ENCODE results near the gene THRA. TPM values are rescaled to one million over a fixed set of nuclear protein-coding genes. Genes with fewer than 3 reads are reported as not detected.

Gene THRA
- polyA plus RNA-seq, 1 experiment: 25.2 TPM

DNA sequence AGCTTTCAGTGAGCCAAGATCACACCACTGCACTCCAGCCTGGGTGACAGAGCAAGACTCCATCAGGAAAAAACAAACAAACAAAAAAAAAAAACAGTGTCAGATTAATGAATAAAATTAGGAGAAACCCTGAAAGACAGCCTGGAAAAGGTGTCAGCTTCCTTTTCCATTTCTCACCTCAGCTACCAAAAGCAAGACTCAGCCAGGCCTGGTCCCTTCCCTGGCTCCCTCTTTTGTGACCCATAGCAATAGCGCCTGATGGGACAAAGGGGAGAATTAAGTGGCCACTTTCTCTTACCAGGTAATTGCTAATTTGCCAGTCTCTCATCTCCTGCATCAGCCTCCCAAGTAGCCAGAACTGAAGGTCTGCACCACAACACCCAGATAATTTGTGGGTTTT is 3.9 kb upstream of the THRA start:
- CTCF ChIA-PET: interaction anchor here (0.7 to 1.9 kb wide), 4 partner anchors 15 to 31 kb away, joined by 3 to 6 read pairs (median 4); no protein-coding TSS in a partner anchor
- no peak overlapping the region for H3K27ac ChIP-seq (ENCODE audit: low read depth, low read length)
- POLR2A ChIA-PET: interaction anchor here (0.6 kb wide), 1 partner anchor 13 kb away, joined by 3 read pairs; no protein-coding TSS in a partner anchor
- TF ChIP-seq, protein P1, sequence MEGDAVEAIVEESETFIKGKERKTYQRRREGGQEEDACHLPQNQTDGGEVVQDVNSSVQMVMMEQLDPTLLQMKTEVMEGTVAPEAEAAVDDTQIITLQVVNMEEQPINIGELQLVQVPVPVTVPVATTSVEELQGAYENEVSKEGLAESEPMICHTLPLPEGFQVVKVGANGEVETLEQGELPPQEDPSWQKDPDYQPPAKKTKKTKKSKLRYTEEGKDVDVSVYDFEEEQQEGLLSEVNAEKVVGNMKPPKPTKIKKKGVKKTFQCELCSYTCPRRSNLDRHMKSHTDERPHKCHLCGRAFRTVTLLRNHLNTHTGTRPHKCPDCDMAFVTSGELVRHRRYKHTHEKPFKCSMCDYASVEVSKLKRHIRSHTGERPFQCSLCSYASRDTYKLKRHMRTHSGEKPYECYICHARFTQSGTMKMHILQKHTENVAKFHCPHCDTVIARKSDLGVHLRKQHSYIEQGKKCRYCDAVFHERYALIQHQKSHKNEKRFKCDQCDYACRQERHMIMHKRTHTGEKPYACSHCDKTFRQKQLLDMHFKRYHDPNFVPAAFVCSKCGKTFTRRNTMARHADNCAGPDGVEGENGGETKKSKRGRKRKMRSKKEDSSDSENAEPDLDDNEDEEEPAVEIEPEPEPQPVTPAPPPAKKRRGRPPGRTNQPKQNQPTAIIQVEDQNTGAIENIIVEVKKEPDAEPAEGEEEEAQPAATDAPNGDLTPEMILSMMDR (IDR thresholded peaks at IDR 0.05; ENCODE audit: low read depth, low read length): no peak
- DNase-seq (ENCODE audit: low read depth, low spot score): no peak
- no peaks in the 10 kb centered on the region; the same call in 1 of the 2 replicates for H3K9me3 ChIP-seq (ENCODE audit: control insufficient read depth, insufficient read depth, low read length)
- peaks cover 3% of the 10 kb centered on the region for H3K27me3 ChIP-seq (ENCODE audit: control insufficient read depth, insufficient read depth, low read length)
- H3K4me3 ChIP-seq (ENCODE audit: low read depth, low read length): no peak overlapping the region

DNA sequence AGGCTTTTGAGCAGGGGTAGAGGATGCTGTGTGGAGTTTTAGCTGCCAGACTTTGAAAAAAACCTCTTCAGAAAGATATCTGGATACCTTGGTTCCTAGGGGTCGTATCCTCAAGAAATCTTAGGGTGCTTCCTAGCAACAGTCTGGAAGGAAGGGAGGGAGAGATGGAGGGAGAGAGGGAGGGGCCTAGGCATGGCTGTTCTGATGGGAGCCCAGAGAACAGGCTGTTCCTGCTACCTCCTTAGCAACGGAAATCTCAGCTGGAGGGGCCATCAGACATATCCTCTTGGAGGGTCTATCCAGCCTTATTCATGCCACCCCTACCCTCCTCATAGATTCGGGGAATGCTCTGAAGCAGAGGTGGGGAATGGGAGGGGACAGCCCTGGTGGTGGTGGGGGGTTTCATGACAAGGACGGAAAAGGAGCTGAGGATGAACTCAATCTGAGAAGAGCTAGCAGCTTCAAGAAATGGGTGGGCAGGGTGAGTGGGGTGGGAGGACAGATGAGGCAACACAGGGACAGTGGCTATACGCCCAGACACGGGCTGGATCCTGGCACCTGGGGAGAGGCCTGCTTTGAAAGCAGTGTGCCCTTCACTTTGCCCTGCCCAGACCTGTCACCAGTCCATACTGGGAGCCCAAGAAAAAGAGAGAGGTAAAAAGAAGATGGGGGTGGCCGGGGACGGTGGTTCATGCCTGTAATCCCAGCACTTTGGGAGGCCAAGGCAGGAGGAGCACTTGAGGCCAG is 2.9 kb upstream of the THRA start:
- TF ChIP-seq, protein P1 (IDR thresholded peaks at IDR 0.05; ENCODE audit: low read depth, low read length): no peak
- no peak for DNase-seq (ENCODE audit: low read depth, low spot score)
- Histone ChIP-seq H3K27me3 (ENCODE audit: control insufficient read depth, insufficient read depth, low read length) (peaks cover 3% of the 10 kb centered on the region), H3K9me3 (ENCODE audit: control insufficient read depth, insufficient read depth, low read length) (no peaks in the 10 kb centered on the region; the same call in 1 of the 2 replicates), H3K27ac (ENCODE audit: low read depth, low read length) (no peak overlapping the region), H3K4me3 (ENCODE audit: low read depth, low read length) (no peak overlapping the region)
- ChIA-PET CTCF (interaction anchor here (0.9 to 3.5 kb wide), 3 partner anchors 15 to 26 kb away, joined by 3 to 18 read pairs (median 6); no protein-coding TSS in a partner anchor), POLR2A (no interaction called here)

DNA sequence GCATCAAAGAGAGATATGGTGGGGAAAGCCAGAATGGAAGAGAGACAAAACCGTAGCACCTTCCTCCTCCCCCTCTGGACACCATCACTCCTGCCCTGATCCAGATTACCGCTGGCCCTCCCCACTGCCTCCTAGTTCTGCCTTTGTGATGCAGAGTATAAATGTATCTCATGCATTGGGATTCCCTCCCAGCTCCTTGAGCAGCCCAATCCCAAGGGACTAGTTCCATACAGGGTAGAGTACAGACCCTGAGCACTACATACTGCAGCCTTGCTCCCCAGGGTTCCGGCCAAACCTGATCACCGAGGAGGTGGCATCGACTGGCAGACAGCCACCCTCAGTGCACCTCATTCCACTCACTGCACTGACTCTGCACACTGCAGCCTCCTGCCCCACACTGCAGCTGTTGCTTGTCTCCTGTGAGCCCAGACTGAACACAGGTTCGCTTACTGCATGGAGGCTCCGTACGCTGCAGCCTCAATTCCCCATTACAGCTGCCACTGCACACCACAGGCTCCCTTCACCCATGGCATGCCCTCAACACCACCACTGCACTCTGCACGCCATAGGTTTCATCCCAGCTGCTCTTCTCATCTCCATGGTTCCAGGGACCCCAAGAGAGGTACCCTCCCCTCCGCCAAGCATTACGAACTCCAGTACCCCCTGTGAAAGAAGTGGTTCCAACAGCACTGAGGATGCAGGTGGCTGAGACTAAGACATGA is 1.7 kb upstream of the THRA start:
- no peak for DNase-seq (ENCODE audit: low read depth, low spot score)
- ChIA-PET CTCF (interaction anchor here (1.4 to 3.5 kb wide), 4 partner anchors 14 to 107 kb away, joined by 4 to 18 read pairs (median 6); no protein-coding TSS in a partner anchor), POLR2A (no interaction called here)
- peaks cover 3% of the 10 kb centered on the region for H3K27me3 ChIP-seq (ENCODE audit: control insufficient read depth, insufficient read depth, low read length)
- H3K9me3 ChIP-seq (ENCODE audit: control insufficient read depth, insufficient read depth, low read length): no peaks in the 10 kb centered on the region; the same call in 1 of the 2 replicates
- H3K27ac ChIP-seq (ENCODE audit: low read depth, low read length): peak overlapping the region; percentile 31
- H3K4me3 ChIP-seq (ENCODE audit: low read depth, low read length): no peak overlapping the region
- TF ChIP-seq, protein P1 (IDR thresholded peaks at IDR 0.05; ENCODE audit: low read depth, low read length): no peak

DNA sequence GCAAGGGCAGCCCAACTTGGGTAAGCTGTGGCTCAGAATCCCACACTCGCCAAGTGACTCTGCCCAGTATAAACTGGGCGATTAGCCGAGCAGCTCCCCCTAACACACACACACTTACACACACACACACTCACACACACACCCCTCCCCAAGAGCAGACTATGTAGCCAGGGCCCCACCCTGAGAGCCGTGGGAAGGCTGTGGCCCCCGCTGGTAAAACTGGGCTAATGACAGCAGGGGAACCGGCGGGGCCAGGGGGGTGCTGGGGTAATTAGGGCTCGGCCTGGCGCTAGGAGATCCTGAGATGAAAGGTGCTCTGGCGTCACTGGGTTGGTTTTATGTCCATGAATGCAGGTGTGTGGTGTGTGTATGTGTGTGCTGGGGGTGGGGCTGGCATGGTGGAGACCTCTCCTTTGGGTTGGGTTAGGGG is 1.1 kb upstream of the THRA start:
- CTCF ChIA-PET: interaction anchor here (1.4 to 3.5 kb wide), 3 partner anchors 14 to 107 kb away, joined by 4 to 18 read pairs (median 7); no protein-coding TSS in a partner anchor
- Histone ChIP-seq H3K4me3 (ENCODE audit: low read depth, low read length) (no peak overlapping the region), H3K27me3 (ENCODE audit: control insufficient read depth, insufficient read depth, low read length) (peaks cover 3% of the 10 kb centered on the region), H3K27ac (ENCODE audit: low read depth, low read length) (no peak overlapping the region), H3K9me3 (ENCODE audit: control insufficient read depth, insufficient read depth, low read length) (no peaks in the 10 kb centered on the region; the same call in 1 of the 2 replicates)
- TF ChIP-seq, protein P1 (IDR thresholded peaks at IDR 0.05; ENCODE audit: low read depth, low read length): no peak
- POLR2A ChIA-PET: no interaction called here
- DNase-seq (ENCODE audit: low read depth, low spot score): no peak

Measured in AG04450 (cell line).